ENCODE data around the gene EYA4.

DNA sequence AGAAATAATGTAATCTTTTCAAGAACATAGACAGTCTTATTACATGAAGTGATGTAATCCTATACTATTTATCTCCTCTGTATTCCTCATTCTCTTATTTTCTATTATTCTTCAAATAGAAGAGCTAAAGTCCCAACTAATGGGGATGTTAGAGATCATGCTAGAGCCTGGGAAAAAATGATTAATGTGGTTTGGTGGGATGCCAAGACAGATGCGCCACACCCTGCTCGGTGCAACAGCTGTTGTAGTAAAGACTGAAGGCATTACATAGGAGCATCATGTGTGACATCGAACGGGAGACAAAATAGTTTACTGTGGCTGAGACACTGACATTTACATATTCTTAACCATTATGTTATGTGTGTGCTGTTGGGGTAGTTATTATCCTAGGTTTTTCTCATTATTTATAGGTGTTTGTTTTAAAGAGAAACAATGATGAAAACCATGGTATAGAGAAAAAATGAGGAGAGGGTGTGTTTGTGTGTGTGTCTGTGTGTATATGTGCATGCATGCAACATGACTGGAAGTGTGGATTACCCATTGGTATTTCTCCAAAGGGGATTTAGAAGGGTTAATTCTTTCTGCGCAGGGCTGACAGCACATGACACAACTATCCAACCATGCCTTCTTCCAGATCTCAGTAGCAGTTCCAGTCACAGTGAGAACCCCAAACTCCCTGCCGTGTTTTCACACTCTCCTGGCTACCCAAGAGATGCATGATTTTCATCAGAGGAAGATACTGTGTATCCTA lies 155.3 kb downstream of the EYA4 start:
- no peak for TF ChIP-seq MAX (IDR thresholded peaks at IDR 0.05; ENCODE audit: insufficient read depth, insufficient read length)
- no peak for TF ChIP-seq CTCF (IDR thresholded peaks at IDR 0.05; ENCODE audit: extremely low read depth in 1 of 2, insufficient read depth in 1 of 2, low read depth in 1 of 2, low read length in 2 of 2)
- no peak for TF ChIP-seq POLR2A (IDR thresholded peaks at IDR 0.05; ENCODE audit: low read depth, low read length)
- TF ChIP-seq POLR2AphosphoS5 (IDR thresholded peaks at IDR 0.05; ENCODE audit: insufficient read depth, low read depth, low read length), result no peak
- TF ChIP-seq EZH2 (IDR thresholded peaks at IDR 0.05; ENCODE audit: borderline replicate concordance, low read depth, low read length, severe bottlenecking), result no peak
- no peak for TF ChIP-seq JUN (IDR thresholded peaks at IDR 0.05; ENCODE audit: borderline replicate concordance, insufficient read depth, insufficient read length, low read depth)
- no peak for TF ChIP-seq GATA2 (IDR thresholded peaks at IDR 0.05; ENCODE audit: insufficient read depth, insufficient read length, low read depth, low read length)
